WTC11 (cell line): ENCODE results near the gene HECTD4. TPM values are rescaled to one million over a fixed set of nuclear protein-coding genes. Genes with fewer than 3 reads are reported as not detected.

Experiments
- ATAC-seq: fragments of 200-7000 bp; cut with Tn5 transposase; 2 replicates; pipeline ENCODE4 v1.10.0; 2021; ENCODE audit warnings: mild to moderate bottlenecking, moderate library complexity
- CTCF ChIA-PET: fragments of 300-600 bp; sonication (Branson Sonifier 250); formaldehyde crosslinking; loops from one replicate; lab custom pipeline; 2021; ENCODE audit warnings: antibody characterized with exemption; lab: Charles Lee
- POLR2A ChIA-PET: fragments of 350-600 bp; sonication (Branson Sonifier 250); formaldehyde crosslinking; loops from one replicate; lab custom pipeline; 2021; ENCODE audit warnings: antibody characterized with exemption; lab: Charles Lee
- DNase-seq: peaks from one replicate; pipeline ENCODE4 v3.0.0; 2021; ENCODE audit warnings: low spot score
- H3K27ac Mint-ChIP-seq: 2 replicates; pipeline ENCODE4 v1.8.0; 2021; ENCODE audit warnings: mixed read lengths
- H3K27me3 Mint-ChIP-seq: 2 replicates; pipeline ENCODE4 v1.8.0; 2021; ENCODE audit warnings: low read depth, mild to moderate bottlenecking, moderate library complexity, mixed read lengths
- H3K36me3 Mint-ChIP-seq: 2 replicates; pipeline ENCODE4 v1.8.0; 2021; ENCODE audit warnings: mixed read lengths
- H3K4me1 Mint-ChIP-seq: 2 replicates; pipeline ENCODE4 v1.8.0; 2022; ENCODE audit warnings: mixed read lengths
- H3K4me3 Mint-ChIP-seq: 2 replicates; pipeline ENCODE4 v1.8.0; 2021; ENCODE audit warnings: mild to moderate bottlenecking, moderate library complexity, mixed read lengths
- H3K9me3 Mint-ChIP-seq: 2 replicates; pipeline ENCODE4 v1.8.0; 2021; ENCODE audit warnings: mixed read lengths
- AFF4 ChIP-seq: sonication (generic); formaldehyde crosslinking; IDR thresholded peaks from 2 replicates; pipeline ENCODE4 v1.8.1; 2023; ENCODE audit warnings: mild to moderate bottlenecking, missing genetic modification reagents, borderline replicate concordance
- ATF1 ChIP-seq: sonication (generic); formaldehyde crosslinking; IDR thresholded peaks from 2 replicates; pipeline ENCODE4 v1.8.1; 2023; ENCODE audit warnings: mild to moderate bottlenecking, moderate library complexity, missing genetic modification reagents
- HMGA2 ChIP-seq: fragments of 250-450 bp; sonication (Bioruptor Pico); IDR thresholded peaks from 2 replicates; pipeline ENCODE4 v1.4.0; 2021; ENCODE audit warnings: mild to moderate bottlenecking, moderate library complexity
- IRF2 ChIP-seq: sonication (generic); formaldehyde crosslinking; IDR thresholded peaks from 2 replicates; pipeline ENCODE4 v1.8.0; 2022; ENCODE audit warnings: low read depth, missing genetic modification reagents, borderline replicate concordance
- MYBL2 ChIP-seq: sonication (generic); formaldehyde crosslinking; IDR thresholded peaks from 2 replicates; pipeline ENCODE4 v1.8.1; 2023; ENCODE audit warnings: mild to moderate bottlenecking, moderate library complexity, missing genetic modification reagents
- PRRX2 ChIP-seq: fragments of 250-450 bp; sonication (Bioruptor Pico); IDR thresholded peaks from 2 replicates; pipeline ENCODE4 v1.8.0; 2021; ENCODE audit warnings: mild to moderate bottlenecking
- RELA ChIP-seq: sonication (generic); formaldehyde crosslinking; IDR thresholded peaks from 2 replicates; pipeline ENCODE4 v1.8.1; 2022; ENCODE audit warnings: missing genetic modification reagents, mild to moderate bottlenecking, borderline replicate concordance
- USF1 ChIP-seq: sonication (generic); formaldehyde crosslinking; IDR thresholded peaks from 2 replicates; pipeline ENCODE4 v1.8.0; 2022; ENCODE audit warnings: mild to moderate bottlenecking, missing genetic modification reagents
- USF2 ChIP-seq: sonication (generic); formaldehyde crosslinking; IDR thresholded peaks from 2 replicates; pipeline ENCODE4 v1.8.1; 2023; ENCODE audit warnings: mild to moderate bottlenecking, missing genetic modification reagents, moderate library complexity
- ZNF138 ChIP-seq: sonication (generic); formaldehyde crosslinking; conservative IDR thresholded peaks from 2 replicates; pipeline ENCODE4 v1.8.1; 2022; ENCODE audit warnings: mild to moderate bottlenecking, moderate library complexity, missing genetic modification reagents
- ZNF263 ChIP-seq: sonication (generic); formaldehyde crosslinking; IDR thresholded peaks from 2 replicates; pipeline ENCODE4 v1.8.1; 2022; ENCODE audit warnings: low read depth, mild to moderate bottlenecking, moderate library complexity, missing genetic modification reagents
- ZNF317 ChIP-seq: sonication (generic); formaldehyde crosslinking; IDR thresholded peaks from 2 replicates; pipeline ENCODE4 v1.8.1; 2023; ENCODE audit warnings: low read depth, mild to moderate bottlenecking, moderate library complexity, missing genetic modification reagents, borderline replicate concordance
- ZNF396 ChIP-seq: fragments of 250-450 bp; sonication (Bioruptor Pico); IDR thresholded peaks from 2 replicates; pipeline ENCODE4 v1.8.0; 2021; ENCODE audit warnings: mild to moderate bottlenecking, moderate library complexity, borderline replicate concordance
- ZNF671 ChIP-seq: fragments of 250-450 bp; sonication (Bioruptor Pico); IDR thresholded peaks from 2 replicates; pipeline ENCODE4 v1.8.0; 2021; ENCODE audit warnings: mild to moderate bottlenecking
- total RNA-seq: library from RNA; stranded (reverse); gene quantifications from 3 replicates; pipeline ENCODE4 v1.2.3, GENCODE V29; 2021
- TF ChIP-seq, protein P1 (sequence below): sonication (generic); formaldehyde crosslinking; IDR thresholded peaks from 2 replicates; pipeline ENCODE4 v1.8.0; 2023; ENCODE audit warnings: missing genetic modification reagents, mild to moderate bottlenecking, borderline replicate concordance
- TF ChIP-seq, protein P2 (sequence below): fragments of 250-450 bp; sonication (Bioruptor Pico); IDR thresholded peaks from 2 replicates; pipeline ENCODE4 v1.9.0; 2021; ENCODE audit warnings: mild to moderate bottlenecking

The HECTD4 gene
- total RNA-seq, 1 experiment from 2014 or later = 31.7 TPM

- no peak for DNase-seq
- POLR2A ChIA-PET = no interaction called here
Measured at GRCh38 chr12:112328456-112329124, 53.6 kb downstream of the HECTD4 start.

More at GRCh38 chr12:112328456-112329124, 53.6 kb downstream of the HECTD4 start:
- no peaks in the 10 kb centered on the region for H3K36me3 Mint-ChIP-seq
- no peak for ATAC-seq
- no peak overlapping the region for H3K4me3 Mint-ChIP-seq
- CTCF ChIA-PET = interaction anchor here (0.9 kb wide), 1 partner anchor 15 kb away, joined by 5 read pairs; no protein-coding TSS in a partner anchor
- H3K27ac Mint-ChIP-seq = no peak overlapping the region
- no peaks in the 10 kb centered on the region for H3K27me3 Mint-ChIP-seq
- H3K4me1 Mint-ChIP-seq = peaks cover 2% of the 10 kb centered on the region; the same call in 1 of the 2 replicates
- TF ChIP-seq PRRX2 (CRISPR knock-in tag) = no peak
- TF ChIP-seq MYBL2 (CRISPR knock-in tag) = no peak
- TF ChIP-seq AFF4 (CRISPR knock-in tag) = no peak
- TF ChIP-seq USF2 = no peak
- no peak for TF ChIP-seq ZNF396 (CRISPR knock-in tag)
- no peak for TF ChIP-seq IRF2 (CRISPR knock-in tag)
- no peak for TF ChIP-seq ATF1 (CRISPR knock-in tag)
- TF ChIP-seq ZNF671 (CRISPR knock-in tag) = no peak
- TF ChIP-seq, protein P1, sequence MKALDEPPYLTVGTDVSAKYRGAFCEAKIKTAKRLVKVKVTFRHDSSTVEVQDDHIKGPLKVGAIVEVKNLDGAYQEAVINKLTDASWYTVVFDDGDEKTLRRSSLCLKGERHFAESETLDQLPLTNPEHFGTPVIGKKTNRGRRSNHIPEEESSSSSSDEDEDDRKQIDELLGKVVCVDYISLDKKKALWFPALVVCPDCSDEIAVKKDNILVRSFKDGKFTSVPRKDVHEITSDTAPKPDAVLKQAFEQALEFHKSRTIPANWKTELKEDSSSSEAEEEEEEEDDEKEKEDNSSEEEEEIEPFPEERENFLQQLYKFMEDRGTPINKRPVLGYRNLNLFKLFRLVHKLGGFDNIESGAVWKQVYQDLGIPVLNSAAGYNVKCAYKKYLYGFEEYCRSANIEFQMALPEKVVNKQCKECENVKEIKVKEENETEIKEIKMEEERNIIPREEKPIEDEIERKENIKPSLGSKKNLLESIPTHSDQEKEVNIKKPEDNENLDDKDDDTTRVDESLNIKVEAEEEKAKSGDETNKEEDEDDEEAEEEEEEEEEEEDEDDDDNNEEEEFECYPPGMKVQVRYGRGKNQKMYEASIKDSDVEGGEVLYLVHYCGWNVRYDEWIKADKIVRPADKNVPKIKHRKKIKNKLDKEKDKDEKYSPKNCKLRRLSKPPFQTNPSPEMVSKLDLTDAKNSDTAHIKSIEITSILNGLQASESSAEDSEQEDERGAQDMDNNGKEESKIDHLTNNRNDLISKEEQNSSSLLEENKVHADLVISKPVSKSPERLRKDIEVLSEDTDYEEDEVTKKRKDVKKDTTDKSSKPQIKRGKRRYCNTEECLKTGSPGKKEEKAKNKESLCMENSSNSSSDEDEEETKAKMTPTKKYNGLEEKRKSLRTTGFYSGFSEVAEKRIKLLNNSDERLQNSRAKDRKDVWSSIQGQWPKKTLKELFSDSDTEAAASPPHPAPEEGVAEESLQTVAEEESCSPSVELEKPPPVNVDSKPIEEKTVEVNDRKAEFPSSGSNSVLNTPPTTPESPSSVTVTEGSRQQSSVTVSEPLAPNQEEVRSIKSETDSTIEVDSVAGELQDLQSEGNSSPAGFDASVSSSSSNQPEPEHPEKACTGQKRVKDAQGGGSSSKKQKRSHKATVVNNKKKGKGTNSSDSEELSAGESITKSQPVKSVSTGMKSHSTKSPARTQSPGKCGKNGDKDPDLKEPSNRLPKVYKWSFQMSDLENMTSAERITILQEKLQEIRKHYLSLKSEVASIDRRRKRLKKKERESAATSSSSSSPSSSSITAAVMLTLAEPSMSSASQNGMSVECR (CRISPR knock-in tag) = no peak
- no peak for TF ChIP-seq HMGA2 (CRISPR knock-in tag)
- TF ChIP-seq, protein P2, sequence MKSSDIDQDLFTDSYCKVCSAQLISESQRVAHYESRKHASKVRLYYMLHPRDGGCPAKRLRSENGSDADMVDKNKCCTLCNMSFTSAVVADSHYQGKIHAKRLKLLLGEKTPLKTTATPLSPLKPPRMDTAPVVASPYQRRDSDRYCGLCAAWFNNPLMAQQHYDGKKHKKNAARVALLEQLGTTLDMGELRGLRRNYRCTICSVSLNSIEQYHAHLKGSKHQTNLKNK (CRISPR knock-in tag) = no peak
- TF ChIP-seq USF1 (CRISPR knock-in tag) = no peak
- no peak for TF ChIP-seq RELA
- no peak for TF ChIP-seq ZNF263 (CRISPR knock-in tag)
- TF ChIP-seq ZNF138 = no peak
- TF ChIP-seq ZNF317 = no peak
- H3K9me3 Mint-ChIP-seq = no peaks in the 10 kb centered on the region
